ENCODE measurements around the gene PCDHA12. TPM values are rescaled to one million over a fixed set of nuclear protein-coding genes. Genes with fewer than 3 reads are reported as not detected.

Gene PCDHA12
- total RNA-seq: 7.4 TPM

GRCh38 chr5:140875085-140876065, at the start of gene PCDHA12:
TSS of gene PCDHA12 (plus strand) at chr5:140875308. CDS start at chr5:140875473, 165 bp downstream.

GRCh38 chr5:140827704-140828361, 47.3 kb upstream of the PCDHA12 start, which contains the start of gene PCDHA6:
TSS of gene PCDHA6 (plus strand) at chr5:140827960. CDS start at chr5:140828092, 132 bp downstream.

GRCh38 chr5:140833993-140834392, 41.1 kb upstream of the PCDHA12 start, which contains the start of gene PCDHA7:
TSS of gene PCDHA7 (plus strand) at chr5:140834269. CDS start at chr5:140834384, 115 bp downstream.

GRCh38 chr5:140840978-140841962, 33.8 kb upstream of the PCDHA12 start, which contains the start of gene PCDHA8:
TSS of gene PCDHA8 (plus strand) at chr5:140841187. CDS start at chr5:140841322, 135 bp downstream.

GRCh38 chr5:140848139-140849102, 26.7 kb upstream of the PCDHA12 start, which contains the start of gene PCDHA9:
TSS of gene PCDHA9 (plus strand) at chr5:140848382. CDS start at chr5:140848496, 114 bp downstream.

GRCh38 chr5:140855772-140856674, 19.1 kb upstream of the PCDHA12 start, which contains the start of gene PCDHA10:
TSS of gene PCDHA10 (plus strand) at chr5:140855897. CDS start at chr5:140856049, 152 bp downstream.

GRCh38 chr5:140868721-140869554, 6.2 kb upstream of the PCDHA12 start, which contains the start of gene PCDHA11:
TSS of gene PCDHA11 (plus strand) at chr5:140868957. CDS start at chr5:140869104, 147 bp downstream.

GRCh38 chr5:140881889-140882590, 6.9 kb downstream of the PCDHA12 start, which contains the start of gene PCDHA13:
TSS of gene PCDHA13 (plus strand) at chr5:140882124. CDS start at chr5:140882269, 145 bp downstream.

GRCh38 chr5:140925806-140926442, 50.8 kb downstream of the PCDHA12 start, which contains the start of gene PCDHAC1:
TSS of gene PCDHAC1 (plus strand) at chr5:140926299. CDS start at chr5:140926893, 594 bp downstream.

Other genes starting within 250 kb of the PCDHA12 start
- gene CD14, start 242.1 kb upstream of the PCDHA12 start, total RNA-seq: 12.9 TPM
- 4.6 TPM for gene TMCO6, start 235.9 kb upstream of the PCDHA12 start, total RNA-seq
- 37.1 TPM for gene NDUFA2, start 227.7 kb upstream of the PCDHA12 start, total RNA-seq
- gene IK, start 227.5 kb upstream of the PCDHA12 start, total RNA-seq: 78.4 TPM
- gene WDR55, start 210.4 kb upstream of the PCDHA12 start, total RNA-seq: 13.4 TPM
- gene DND1, start 201.7 kb upstream of the PCDHA12 start, total RNA-seq: 0.69 TPM
- gene HARS1, start 183.9 kb upstream of the PCDHA12 start, total RNA-seq: 68.0 TPM
- gene HARS2, start 183.9 kb upstream of the PCDHA12 start, total RNA-seq: 28.1 TPM
- 42.9 TPM for gene ZMAT2, start 174.9 kb upstream of the PCDHA12 start, total RNA-seq
- gene PCDHA1, start 89.2 kb upstream of the PCDHA12 start, total RNA-seq: 13.8 TPM
- gene PCDHA2, start 80.5 kb upstream of the PCDHA12 start, total RNA-seq: 10.4 TPM
- 20.1 TPM for gene PCDHA3, start 74.3 kb upstream of the PCDHA12 start, total RNA-seq
- 15.0 TPM for gene PCDHA4, start 68.2 kb upstream of the PCDHA12 start, total RNA-seq
- gene PCDHA5, start 53.7 kb upstream of the PCDHA12 start, total RNA-seq: 9.9 TPM
- 26.3 TPM for gene PCDHA6, start 47.3 kb upstream of the PCDHA12 start, total RNA-seq
- 15.2 TPM for gene PCDHA7, start 41.0 kb upstream of the PCDHA12 start, total RNA-seq
- 9.5 TPM for gene PCDHA8, start 34.1 kb upstream of the PCDHA12 start, total RNA-seq
- 11.3 TPM for gene PCDHA9, start 26.9 kb upstream of the PCDHA12 start, total RNA-seq
- 11.5 TPM for gene PCDHA10, start 19.4 kb upstream of the PCDHA12 start, total RNA-seq
- 22.8 TPM for gene PCDHA11, start 6.4 kb upstream of the PCDHA12 start, total RNA-seq
- gene PCDHA13, start 6.8 kb downstream of the PCDHA12 start, total RNA-seq: 9.9 TPM
- 42.7 TPM for gene PCDHAC1, start 51.0 kb downstream of the PCDHA12 start, total RNA-seq
- gene PCDHAC2, start 91.2 kb downstream of the PCDHA12 start, total RNA-seq: 47.1 TPM
- 0.46 TPM for gene PCDHB1, start 176.1 kb downstream of the PCDHA12 start, total RNA-seq
- 12.7 TPM for gene PCDHB2, start 219.3 kb downstream of the PCDHA12 start, total RNA-seq
- gene PCDHB3, start 225.2 kb downstream of the PCDHA12 start, total RNA-seq: 13.6 TPM
- gene PCDHB4, start 246.5 kb downstream of the PCDHA12 start, total RNA-seq: 5.3 TPM

Data from diencephalon (tissue), 1 donor.